HG02981 (cell line): Measurements from ENCODE around the gene BICD2.

Experiments
- ATAC-seq: cut with Tn5 transposase; IDR thresholded peaks from one replicate; pipeline ENCODE4 v1.9.1; 2021; ENCODE audit warnings: mild to moderate bottlenecking, moderate library complexity; ENCODE audit not compliant: unreplicated experiment

Gene BICD2

DNA sequence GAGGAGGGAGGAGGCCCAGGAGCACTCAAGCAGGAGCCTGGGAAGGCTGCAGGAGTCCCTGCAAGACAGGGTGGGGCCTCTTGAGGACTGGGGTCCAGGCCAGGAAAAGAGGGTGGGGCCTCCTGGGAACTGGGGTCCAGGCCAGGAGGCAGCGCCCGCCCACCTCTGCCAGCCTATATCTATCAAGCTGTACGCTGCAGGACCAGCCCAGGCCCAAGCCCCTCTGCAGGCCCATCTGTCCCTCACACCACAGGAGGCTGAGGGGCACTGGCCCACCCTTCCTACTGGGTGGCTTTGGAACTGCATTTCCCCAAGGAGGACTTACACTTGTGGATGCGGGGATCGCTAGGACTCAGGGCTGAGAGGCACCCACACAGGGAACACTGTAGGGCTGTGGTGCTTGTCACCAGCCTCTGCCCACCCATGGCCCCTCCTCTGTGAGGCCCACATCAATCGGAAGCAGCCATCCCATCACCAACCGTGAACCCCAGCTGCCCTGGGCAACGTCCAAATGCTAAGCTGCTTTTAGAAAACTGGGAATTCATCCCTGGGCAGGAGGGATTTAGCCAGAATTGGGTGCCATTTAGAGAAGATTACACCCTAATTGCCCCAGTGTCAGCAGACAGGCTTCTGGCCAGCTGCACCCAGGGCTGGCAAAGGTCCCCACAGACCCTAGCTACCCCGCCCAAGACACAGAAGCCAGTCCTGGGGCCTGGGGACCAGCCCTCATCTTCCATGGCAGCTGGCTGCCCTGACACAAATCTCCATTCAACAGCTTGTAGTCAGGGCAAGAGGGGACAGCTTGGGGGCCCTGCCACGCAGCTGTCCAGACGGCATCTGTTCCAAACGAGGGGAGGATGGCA lies 15.3 kb downstream of the BICD2 start:
- no peak for ATAC-seq

DNA sequence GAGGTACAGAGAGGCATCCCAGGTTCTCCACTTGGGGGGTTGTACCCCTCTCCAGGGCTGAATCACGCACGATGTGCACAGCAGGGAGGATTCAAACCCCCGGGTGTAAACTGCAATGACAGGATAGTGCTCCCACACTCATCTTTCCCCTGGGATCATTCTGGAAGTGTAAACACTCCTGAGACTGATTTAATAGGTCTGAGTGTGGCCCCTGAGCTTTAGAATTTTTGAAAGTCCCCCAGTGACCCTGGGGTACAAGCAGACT lies 16.5 kb downstream of the BICD2 start:
- ATAC-seq, result no peak

DNA sequence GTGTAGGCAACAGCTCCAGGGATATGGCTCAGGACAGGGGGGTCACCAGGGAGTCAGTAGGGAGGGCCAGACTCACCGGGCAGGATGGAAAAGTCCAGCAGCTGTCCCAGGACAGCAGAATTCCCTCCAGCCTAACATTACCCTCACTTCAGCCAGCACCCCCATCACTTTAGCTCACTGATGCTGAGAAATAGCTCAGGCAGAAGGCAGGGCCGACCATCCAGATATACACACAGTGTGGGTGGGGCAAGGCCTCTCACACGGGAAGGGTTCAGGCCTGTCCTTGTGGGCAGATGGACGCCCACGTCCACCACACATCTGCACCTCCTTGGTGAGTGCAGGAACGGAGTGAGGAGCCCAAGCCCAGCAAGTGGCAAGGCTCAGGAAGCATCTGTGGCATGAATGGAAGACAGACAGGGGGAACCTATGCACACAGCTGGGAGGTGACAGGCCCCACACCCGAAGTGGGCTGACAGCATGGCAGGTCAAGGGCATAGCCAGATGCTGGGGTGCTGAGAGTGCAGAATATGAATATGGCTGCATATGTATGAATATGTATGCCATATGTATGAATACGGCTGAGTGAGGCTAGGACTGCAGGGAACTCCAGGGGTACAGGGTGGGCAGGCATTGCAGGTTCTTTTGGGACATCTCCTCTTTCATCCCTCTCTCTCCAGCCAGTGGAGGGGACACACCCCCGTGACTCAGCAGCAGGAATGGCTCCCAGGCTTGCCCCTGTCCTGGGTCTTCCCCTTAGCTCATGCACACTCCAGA lies 17.0 kb downstream of the BICD2 start:
- ATAC-seq, result no peak

DNA sequence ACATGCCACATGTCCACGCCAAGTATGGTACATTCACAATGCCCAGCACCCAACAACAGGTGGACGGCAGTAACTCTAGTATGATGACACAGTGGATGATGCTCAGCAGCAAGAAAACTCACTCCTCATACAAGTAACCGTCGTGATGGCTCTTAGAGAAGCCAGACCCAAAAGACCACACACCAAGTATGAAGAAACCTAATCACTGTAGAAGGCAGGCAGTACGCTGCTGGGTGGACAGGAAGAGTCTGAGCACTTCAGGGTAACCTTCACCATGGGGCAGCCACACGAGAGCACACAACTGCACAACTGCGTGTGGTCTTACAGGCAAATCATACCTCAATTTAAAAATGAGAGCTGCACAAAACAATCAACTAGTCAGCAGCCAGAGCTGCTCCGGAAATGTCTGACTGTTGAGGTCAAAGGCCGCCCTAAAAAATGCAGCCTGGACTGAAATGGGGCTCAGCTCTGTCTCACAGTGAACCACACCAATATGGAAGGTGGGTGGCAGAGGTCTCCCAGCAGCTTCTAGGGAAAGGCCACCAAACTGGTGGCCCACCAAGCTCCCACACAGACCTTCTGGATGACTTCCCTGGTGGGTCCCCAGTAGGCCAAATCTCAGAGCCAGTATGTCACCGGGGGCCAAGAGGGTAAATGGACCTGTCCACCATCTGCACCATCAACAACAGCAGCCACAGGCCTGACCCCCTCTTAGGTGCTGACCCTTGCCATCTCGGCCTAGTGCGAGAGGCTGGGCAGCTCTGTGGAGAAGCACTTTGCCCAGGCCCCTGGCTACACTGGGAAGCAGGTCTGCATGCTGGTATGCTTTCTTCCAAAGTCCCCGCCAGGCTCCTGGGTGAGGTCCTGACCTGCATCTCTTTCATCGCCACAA lies 17.8 kb downstream of the BICD2 start:
- ATAC-seq, result no peak

DNA sequence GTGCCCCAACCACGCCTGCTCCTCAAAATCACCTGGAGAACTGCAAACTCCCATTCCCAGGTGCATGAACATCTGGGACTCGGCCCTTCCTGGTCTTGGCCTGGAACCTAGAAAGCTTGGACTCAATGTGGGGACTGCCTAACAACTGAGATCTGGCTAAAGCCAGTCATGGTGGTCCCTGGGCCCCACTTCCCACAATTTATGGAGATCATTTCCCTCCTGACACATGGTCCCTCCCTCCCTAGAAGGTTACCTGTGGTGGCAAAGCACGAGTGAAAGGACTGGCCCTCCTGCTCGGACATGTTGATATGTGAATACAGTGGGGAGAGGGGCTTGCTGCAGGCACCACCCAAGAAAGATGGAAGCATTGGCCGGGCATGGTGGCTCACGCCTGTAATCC lies 18.8 kb downstream of the BICD2 start:
- ATAC-seq, result no peak

DNA sequence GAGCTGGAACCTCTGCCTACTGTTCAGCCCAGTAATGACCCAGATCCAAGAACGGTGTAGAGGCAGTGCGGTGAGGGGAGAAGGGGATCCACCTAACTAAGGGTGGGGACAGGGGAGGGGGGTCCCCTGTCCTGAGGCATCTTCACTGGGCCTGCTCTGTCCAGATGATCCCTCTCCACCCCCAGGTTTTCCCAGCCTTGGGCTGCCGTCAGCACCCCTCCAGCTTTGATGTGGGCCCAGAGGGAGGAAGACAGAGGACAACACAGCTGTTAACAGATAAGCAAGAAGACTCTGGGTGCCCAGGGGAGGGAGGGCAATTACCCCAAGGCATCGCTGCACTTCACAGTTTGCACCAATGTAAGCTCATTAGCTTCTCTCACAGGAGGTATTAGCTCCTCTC lies 19.3 kb downstream of the BICD2 start:
- ATAC-seq, result no peak

DNA sequence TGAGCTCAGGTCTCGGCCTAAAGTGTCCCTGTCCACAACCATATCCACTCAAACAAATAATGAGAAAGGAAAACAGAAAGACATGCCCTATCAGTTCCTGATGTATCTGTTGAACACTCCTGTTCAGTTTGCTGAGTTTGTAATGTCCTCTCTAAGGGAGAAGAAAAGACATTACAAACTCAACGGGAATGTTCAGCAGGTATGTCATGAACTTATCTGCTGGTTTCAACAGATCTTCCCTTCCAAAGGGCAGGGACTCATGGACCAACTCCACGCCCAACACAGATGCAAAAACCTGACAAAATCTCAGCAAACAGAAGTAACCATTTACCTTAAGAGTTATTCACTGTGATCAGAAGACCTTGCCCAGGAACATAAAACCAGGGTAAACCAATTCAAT lies 23.7 kb downstream of the BICD2 start:
- ATAC-seq, result no peak

DNA sequence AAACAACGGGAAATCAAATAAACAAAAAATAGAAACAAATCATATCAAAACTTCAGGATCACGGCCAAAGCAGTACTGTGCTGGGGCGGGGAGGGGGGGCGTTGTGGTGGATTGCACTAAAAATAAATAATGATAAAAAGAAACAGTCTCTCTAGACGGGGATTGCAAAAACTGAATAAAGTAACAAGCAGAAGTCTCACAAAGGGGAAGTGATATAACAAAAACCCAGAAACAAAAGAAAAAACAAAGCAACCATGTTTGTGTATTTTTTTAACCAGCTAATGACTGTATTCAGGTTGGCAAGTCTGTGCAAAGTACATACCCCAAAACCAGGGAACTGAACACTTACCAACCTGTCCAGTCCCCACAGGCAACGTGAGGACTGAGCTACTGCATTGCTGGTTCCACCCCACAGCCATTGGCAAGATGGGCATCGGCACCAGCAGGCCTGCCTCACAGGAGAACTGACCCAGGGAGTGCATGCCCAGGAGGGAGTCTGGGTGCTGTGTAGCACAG lies 24.1 kb downstream of the BICD2 start:
- no peak for ATAC-seq

DNA sequence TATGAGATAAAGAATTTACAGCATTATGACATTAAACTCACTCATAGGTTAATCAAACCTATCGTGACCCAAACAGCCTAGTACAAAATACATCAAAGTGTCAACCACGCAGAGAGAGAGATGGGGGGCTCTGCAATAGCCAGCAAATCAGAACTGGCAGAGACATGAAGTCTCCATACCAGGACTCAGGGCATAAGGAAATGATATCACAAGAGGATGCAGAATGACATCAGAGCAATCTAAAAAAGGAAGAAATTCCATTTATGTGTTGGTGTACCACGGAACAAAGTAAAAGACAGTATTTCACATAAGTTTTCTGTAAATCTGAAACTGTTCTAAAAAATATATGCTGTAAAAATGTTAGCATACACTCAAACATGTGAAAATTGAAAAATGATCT lies 24.6 kb downstream of the BICD2 start:
- no peak for ATAC-seq

DNA sequence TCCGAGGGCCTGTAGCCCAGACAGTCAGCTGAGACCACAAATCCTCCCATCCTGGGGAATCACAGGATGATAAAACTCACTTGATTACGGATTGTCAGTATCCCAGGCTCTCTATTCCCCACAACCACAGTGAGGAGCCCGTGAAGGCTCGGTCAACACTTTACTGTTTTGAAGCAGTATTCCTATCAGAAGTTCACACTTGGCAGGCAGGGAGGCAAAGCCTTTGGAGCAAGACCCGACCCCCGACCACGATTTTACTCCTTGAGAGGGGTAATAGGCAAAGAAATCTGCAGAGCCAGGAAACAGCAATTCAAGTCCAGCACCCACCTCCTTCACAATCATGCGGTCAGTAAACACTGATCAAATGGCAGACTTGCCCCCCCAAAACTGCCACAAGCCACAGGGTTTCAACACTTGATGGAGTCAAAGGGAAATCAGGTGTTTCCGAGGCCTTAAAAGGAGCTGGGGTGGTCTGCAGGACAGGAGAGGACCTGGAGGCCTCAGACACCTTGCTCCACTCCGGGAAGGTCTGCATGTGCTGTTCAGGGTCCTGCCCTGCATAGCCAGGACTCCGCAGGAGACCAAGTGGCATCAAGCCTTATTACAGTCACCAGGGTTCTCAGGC lies 25.2 kb downstream of the BICD2 start:
- no peak for ATAC-seq

DNA sequence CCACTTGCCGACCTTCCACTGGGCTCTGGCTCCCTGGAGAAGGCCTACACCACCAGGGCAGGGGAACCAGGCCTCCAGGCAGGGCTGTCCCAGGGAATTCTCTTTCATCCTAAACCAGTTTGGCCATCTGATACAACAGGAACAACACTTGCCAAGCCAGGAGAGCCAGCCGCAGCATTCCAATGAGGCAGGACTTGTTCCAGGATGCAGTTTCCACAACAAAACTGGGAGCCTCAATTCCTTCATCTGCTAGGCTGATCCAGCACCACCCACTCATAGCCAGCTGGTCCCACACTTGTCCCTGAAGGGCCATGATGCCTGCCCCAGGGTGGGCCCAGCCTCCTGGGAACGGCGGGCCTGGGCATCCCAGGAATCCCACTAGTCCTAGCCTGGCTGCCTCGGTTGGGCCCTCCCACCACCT lies 26.0 kb downstream of the BICD2 start:
- ATAC-seq, result no peak

DNA sequence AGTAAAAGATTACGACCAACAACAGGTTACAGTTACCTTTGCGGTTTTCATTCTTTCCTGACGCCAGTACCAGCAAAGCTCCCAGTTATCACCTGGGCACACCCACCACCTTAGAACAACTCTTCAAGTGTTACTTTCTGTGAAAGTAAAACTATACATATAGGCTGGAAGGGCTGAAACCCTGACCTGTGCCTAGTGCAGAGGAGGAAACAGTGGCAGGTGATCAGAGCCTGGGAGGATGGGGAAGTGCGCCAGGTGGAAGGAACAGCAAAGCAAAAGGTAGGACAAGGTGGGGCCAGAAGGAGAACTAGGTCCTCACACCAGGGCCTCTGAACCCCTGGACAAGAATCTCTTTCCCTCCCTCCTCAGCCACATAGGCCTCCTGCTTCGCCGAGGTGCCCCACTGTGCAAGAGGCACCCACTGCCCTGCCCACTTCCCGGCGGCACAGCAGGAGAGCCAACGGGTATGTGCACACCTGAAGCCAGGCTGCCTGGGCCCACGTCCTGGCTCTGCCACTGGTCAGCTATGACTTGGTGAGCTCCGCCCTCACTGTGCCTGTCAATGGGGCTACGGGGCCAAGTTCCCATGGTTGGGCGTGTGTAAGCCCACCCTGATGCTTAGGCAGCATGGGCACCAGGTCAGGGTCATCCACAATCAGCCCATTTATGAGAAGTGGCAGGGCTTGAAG lies 26.9 kb downstream of the BICD2 start:
- ATAC-seq, result no peak

DNA sequence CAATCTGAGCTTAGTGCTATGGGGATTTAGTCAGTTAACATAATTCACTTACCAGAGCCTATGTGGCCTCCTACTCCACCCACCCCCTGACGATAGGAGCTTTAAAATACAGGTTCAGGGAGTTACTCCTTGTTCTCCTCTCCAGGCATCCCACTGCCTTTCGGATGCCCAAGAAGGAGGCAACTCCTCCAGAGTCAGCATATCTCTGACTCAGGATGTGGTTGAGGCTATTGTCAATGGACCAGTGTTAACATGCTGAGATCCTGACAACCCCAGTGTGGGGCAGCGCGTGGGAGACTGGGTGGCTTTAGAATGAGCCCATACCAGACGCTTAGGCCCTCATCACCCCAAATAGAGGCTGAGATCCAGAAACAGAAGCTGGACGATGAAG lies 27.4 kb downstream of the BICD2 start:
- ATAC-seq, result no peak

DNA sequence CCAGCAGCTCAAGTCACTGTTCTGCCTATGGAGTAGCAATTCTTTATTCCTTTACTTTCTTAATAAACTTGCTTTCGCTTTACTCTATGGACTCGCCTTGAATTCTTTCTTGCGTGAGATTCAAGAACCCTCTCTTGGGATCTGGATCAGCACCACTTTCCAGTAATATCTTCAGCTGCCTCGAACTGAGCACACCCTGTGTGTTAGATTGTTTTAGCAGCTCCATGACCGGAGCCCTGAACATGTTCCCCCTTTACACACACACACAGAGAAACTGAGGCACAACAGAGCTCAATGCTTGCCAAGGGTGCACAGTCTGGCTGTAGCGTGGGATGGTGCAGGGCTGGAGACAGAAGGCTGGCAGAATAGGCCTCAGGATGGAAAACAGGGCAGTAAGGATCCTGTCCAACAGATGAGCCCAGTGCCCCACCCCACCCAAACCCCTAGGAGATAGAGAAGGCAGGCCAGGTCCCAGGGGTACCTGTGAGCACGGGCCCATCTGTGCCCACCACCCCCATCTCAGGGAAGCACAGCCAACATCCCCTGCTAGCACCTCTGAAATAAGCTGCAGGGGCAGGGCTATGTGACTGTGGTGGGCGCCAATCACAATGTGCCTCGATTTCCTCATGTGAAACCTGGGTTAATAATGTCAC lies 27.9 kb downstream of the BICD2 start:
- no peak for ATAC-seq

DNA sequence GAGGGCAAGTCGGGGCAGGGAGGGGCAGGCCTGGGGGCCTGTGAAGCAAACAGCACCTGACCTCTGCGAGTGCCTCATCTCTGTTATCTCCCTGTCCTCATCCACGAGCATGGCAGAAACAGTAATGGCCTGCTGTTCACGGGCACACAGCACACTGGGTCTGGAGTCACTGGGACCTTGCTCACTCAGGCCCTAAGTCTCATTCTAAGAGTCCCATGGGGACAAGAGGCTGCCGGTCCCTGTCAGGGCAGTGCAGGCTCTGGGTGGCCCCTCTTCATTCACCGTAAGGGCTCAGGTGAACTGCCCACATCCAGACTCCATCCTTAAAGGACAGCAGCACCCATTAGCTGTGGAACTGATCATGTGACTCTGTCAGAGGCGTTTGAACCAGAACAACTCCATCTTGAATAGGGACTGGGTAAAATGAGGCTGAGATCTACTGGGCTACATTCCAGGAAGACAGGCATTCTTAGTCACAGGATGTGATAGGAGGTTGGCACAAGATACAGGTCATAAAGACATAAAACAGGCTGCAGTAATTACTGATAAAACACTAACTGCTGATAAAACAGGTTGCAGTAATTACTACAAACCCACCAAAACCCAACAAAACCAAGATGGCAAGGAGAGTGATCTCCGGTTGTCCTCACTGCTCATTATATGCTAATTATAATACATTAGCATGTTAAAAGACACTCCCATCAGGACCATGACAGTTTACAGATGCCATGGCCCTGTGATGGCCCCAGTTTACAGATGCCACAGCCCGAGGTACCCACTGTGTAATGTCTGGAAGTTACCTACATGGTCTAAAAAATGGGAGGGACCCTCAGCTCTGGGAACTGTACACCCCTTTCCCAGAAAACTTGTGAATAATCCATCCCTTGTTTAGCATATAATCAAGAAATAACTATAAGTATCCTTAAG lies 28.7 kb downstream of the BICD2 start:
- no peak for ATAC-seq

DNA sequence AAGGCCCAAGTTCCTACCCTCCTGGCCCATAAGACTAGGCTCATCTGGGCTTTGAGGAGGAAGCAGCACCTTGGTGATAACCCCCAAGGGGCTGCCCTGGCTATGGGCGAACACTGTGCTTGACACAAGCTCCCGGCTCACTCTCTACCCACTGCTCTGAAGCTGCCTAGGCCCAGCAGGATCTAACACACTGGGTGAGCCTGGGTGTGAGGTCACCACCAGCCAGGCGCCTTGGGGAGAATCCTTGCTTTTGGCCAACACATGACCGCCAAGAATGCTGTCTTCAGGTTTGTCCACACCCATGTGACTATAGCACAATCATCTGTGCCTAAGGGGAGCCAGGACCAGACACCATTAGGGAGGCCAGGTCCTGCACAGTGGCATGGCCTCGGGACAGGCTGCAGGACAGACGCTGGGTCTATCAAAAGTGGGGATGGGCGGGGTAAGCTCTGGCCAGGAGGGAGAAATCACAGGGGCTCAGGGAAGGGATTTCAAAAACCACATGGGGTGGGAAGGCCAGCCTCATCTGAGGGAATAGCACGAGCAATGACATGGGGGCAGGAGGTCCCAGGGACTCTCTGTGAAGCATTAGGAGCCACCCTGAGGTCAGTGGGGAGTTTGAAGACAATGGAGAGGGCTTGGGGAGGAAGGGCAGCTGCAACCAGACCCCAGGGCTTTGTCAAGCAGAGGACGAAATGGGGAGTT lies 29.6 kb downstream of the BICD2 start:
- no peak for ATAC-seq

DNA sequence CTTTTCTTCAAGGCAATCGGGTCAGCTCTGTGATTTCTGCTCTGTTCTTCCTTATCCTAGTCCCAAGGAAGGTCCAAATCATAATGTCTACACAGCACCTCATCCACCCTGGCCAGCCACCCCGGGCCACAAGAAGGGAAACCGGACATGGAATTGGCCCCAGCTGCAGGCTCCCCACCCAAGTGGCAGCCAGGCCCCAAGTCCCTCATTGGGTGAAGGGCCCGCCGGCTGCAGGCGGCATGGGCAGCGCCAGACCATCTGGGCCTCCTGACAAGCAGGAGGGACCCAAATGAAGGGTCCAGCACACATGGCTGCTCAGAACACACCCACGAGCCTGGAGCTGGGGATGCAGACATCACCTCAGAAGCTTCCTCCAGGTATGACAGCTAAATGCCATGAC lies 33.7 kb downstream of the BICD2 start:
- no peak for ATAC-seq

DNA sequence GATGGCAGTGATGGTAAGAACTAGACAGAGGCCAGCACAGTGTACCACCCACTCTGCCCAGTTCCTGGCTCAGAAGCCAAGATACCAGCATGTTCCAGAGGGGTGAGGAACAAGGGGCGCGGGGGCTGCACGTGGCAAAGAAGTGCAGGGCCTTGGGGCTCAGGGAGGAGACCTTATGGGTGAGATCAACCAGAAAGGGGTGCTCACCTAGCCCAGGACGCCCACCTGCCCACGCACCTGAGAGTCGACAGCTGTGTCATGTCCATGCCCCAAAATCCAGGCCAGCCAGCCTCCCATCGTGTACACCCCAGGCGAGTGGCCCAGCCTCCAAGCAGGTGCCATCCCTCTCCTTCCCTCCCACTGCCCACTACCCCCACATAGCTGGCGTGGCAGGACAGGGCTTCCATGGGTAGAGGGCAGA lies 34.9 kb downstream of the BICD2 start:
- no peak for ATAC-seq
